SK-N-SH treated with all-trans-retinoic acid at 6 μM for 48 hours (cell line): Measurements from ENCODE around the gene ANKRD17.

ENCODE experiments used
- ATAC-seq: fragments of 200-7000 bp; cut with Tn5 transposase; 3 replicates; pipeline ENCODE4 v1.9.1; 2020; ENCODE audit warnings: mild to moderate bottlenecking, moderate library complexity
- ARNTL ChIP-seq: fragments of 450-650 bp; formaldehyde crosslinking; IDR thresholded peaks from 2 replicates; pipeline ENCODE4 v1.5.0; 2020; ENCODE audit warnings: low read depth, mild to moderate bottlenecking, moderate library complexity, borderline replicate concordance
- CREB5 ChIP-seq: fragments of 250-450 bp; sonication (Bioruptor Pico); IDR thresholded peaks from 2 replicates; pipeline ENCODE4 v1.5.1; 2020; ENCODE audit warnings: low read depth, mild to moderate bottlenecking, moderate library complexity
- CSDC2 ChIP-seq: fragments of 250-450 bp; sonication (Bioruptor Pico); IDR thresholded peaks from 2 replicates; pipeline ENCODE4 v1.5.0; 2020; ENCODE audit warnings: mild to moderate bottlenecking, moderate library complexity
- CSRNP3 ChIP-seq: fragments of 250-450 bp; sonication (Bioruptor Pico); IDR thresholded peaks from 2 replicates; pipeline ENCODE4 v1.5.1; 2021; ENCODE audit warnings: mild to moderate bottlenecking, moderate library complexity
- ESRRG ChIP-seq: fragments of 250-450 bp; sonication (Bioruptor Pico); IDR thresholded peaks from 2 replicates; pipeline ENCODE4 v1.6.1; 2021; ENCODE audit warnings: mild to moderate bottlenecking
- GLIS3 ChIP-seq: fragments of 250-450 bp; sonication (Bioruptor Pico); IDR thresholded peaks from 2 replicates; pipeline ENCODE4 v1.5.0; 2020; ENCODE audit warnings: mild to moderate bottlenecking, moderate library complexity
- ISL1 ChIP-seq: fragments of 250-450 bp; sonication (Bioruptor Pico); IDR thresholded peaks from 2 replicates; pipeline ENCODE4 v2.1.2; 2022; ENCODE audit warnings: mild to moderate bottlenecking, moderate library complexity
- PATZ1 ChIP-seq: fragments of 250-450 bp; sonication (Bioruptor Pico); IDR thresholded peaks from 2 replicates; pipeline ENCODE4 v1.8.0; 2020; ENCODE audit warnings: mild to moderate bottlenecking, moderate library complexity, borderline replicate concordance
- POU6F1 ChIP-seq: fragments of 250-450 bp; sonication (Bioruptor Pico); IDR thresholded peaks from 2 replicates; pipeline ENCODE4 v1.8.0; 2021; ENCODE audit warnings: low read depth, mild to moderate bottlenecking, moderate library complexity, borderline replicate concordance
- PPARA ChIP-seq: fragments of 250-450 bp; sonication (Bioruptor Pico); IDR thresholded peaks from 2 replicates; pipeline ENCODE4 v1.5.0; 2020; ENCODE audit warnings: mild to moderate bottlenecking, borderline replicate concordance
- SNAI2 ChIP-seq: fragments of 250-450 bp; sonication (Bioruptor Pico); IDR thresholded peaks from 2 replicates; pipeline ENCODE4 v1.5.0; 2020; ENCODE audit warnings: mild to moderate bottlenecking, moderate library complexity
- TCF4 ChIP-seq: fragments of 250-450 bp; sonication (Bioruptor Pico); IDR thresholded peaks from 2 replicates; pipeline ENCODE4 v1.8.0; 2021; ENCODE audit warnings: mild to moderate bottlenecking, moderate library complexity, borderline replicate concordance
- TOX ChIP-seq: fragments of 250-450 bp; sonication (Bioruptor Pico); IDR thresholded peaks from 2 replicates; pipeline ENCODE4 v1.8.0; 2021; ENCODE audit warnings: mild to moderate bottlenecking, moderate library complexity, borderline replicate concordance
- TSHZ2 ChIP-seq: fragments of 250-450 bp; sonication (Bioruptor Pico); IDR thresholded peaks from 2 replicates; pipeline ENCODE4 v1.5.0; 2020; ENCODE audit warnings: mild to moderate bottlenecking, moderate library complexity
- ZC3H10 ChIP-seq: fragments of 250-450 bp; sonication (Bioruptor Pico); IDR thresholded peaks from 2 replicates; pipeline ENCODE4 v1.5.1; 2021; ENCODE audit warnings: mild to moderate bottlenecking, moderate library complexity
- ZFP3 ChIP-seq: fragments of 250-450 bp; sonication (Bioruptor Pico); IDR thresholded peaks from 2 replicates; pipeline ENCODE4 v1.5.0; 2020; ENCODE audit warnings: mild to moderate bottlenecking, moderate library complexity
- ZFP30 ChIP-seq: fragments of 450-650 bp; formaldehyde crosslinking; IDR thresholded peaks from 2 replicates; pipeline ENCODE4 v1.5.0; 2022; ENCODE audit warnings: mild to moderate bottlenecking, moderate library complexity
- ZNF565 ChIP-seq: fragments of 450-650 bp; formaldehyde crosslinking; conservative IDR thresholded peaks from 2 replicates; pipeline ENCODE4 v1.5.0; 2020; ENCODE audit warnings: low read depth, mild to moderate bottlenecking, moderate library complexity
- ZNF8 ChIP-seq: fragments of 450-650 bp; formaldehyde crosslinking; IDR thresholded peaks from 2 replicates; pipeline ENCODE4 v1.5.0; 2020; ENCODE audit warnings: mild to moderate bottlenecking, moderate library complexity

Gene ANKRD17

GRCh38 chr4:73066445-73066844, 192.2 kb downstream of the ANKRD17 start (continued):
- TF ChIP-seq TSHZ2 (CRISPR knock-in tag) = no peak
- TF ChIP-seq ZNF565 (CRISPR knock-in tag) = no peak
- no peak for TF ChIP-seq TOX (CRISPR knock-in tag)
- no peak for TF ChIP-seq PATZ1

- TF ChIP-seq ZFP30 (no peak), ESRRG (CRISPR knock-in tag) (no peak), SNAI2 (CRISPR knock-in tag) (no peak), CSRNP3 (CRISPR knock-in tag) (no peak), ZFP3 (no peak), ISL1 (CRISPR knock-in tag) (no peak), PPARA (no peak), TOX (CRISPR knock-in tag) (no peak), POU6F1 (no peak), GLIS3 (CRISPR knock-in tag) (no peak), PATZ1 (no peak), TCF4 (CRISPR knock-in tag) (no peak), ZNF8 (CRISPR knock-in tag) (no peak), TSHZ2 (CRISPR knock-in tag) (no peak), CREB5 (no peak), ARNTL (no peak), ZNF565 (CRISPR knock-in tag) (no peak), ZC3H10 (no peak), CSDC2 (no peak)
- TF ChIP-seq, all 23 proteins: peak for 0
- ATAC-seq = no peak
Observed at GRCh38 chr4:73064536-73064935, 194.1 kb downstream of the ANKRD17 start.
